Stromal cell of bone marrow (primary cell): ENCODE measurements around the gene GAS2L1.

ENCODE experiments used
- DNase-seq: peaks from one replicate; pipeline ENCODE4 v3.0.0-alpha.2; 2012; ENCODE audit warnings: low read depth

Gene GAS2L1

DNA sequence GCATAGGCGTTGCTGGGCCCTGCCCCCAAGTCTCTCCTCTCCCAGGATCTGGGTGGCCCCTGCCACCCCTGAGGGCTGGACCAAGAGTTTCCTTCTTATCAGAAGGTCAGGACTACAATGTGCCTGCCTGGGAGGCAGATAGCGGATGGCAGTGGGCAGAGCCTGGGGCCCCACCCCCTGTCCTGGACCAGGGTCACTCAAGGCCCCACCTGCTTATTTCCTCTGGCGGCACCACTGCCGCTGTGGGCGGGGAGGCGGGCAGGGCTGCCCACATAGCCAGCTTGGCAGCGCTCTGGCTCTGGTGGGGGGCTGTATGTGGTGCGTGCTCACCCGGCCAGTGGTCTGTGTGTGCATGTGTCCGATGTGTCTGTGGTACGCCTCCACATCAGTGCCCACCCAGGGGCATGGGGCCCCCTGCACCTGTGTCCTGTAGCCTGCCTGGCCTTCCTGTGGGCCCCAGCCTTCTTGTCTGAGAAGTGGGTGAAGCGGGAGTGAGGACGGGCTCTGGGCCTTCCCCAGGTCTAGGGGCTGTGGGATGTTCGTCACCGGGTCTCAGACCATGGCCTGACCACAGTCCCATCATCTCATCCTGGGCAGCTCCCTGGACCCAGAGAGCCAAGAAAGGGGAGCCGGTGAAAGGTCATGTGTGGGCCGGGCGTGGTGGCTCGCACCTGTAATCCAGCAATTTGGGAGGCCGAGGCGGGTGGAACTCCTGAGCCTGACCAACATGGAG is 3.0 kb downstream of the GAS2L1 start:
- no peak for DNase-seq

DNA sequence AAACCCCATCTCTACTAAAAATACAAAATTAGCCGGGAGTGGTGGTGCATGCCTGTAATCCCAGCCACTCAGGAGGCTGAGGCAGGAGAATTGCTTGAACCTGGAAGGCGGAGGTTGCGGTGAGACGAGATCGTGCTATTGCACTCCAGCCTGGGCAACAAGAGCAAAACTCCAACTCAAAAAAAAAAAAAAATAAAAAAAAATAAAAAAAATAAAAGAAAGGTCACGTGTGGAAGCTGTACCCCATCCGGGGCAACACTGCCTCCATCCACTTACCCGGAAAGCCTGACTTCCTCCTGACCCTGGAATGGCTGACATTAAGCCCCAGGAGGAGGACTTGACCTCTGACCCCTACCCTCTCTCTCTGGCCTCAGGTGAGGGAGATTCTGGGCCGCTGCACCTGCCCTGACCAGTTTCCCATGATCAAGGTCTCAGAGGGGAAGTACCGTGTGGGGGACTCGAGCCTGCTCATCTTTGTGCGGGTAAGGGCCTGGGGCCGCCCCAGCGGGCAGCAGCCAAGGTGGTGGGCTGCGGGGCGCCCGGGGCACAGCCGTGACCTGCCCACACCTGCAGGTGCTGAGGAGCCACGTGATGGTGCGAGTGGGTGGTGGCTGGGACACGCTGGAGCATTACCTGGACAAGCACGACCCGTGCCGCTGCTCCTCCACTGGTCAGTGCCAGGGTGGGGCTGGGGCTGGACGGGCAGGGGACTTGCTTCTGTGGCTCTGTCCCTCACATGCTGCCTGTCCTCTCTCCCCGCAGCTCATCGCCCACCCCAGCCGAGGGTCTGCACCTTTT is 3.8 kb downstream of the GAS2L1 start:
- DNase-seq, result no peak

DNA sequence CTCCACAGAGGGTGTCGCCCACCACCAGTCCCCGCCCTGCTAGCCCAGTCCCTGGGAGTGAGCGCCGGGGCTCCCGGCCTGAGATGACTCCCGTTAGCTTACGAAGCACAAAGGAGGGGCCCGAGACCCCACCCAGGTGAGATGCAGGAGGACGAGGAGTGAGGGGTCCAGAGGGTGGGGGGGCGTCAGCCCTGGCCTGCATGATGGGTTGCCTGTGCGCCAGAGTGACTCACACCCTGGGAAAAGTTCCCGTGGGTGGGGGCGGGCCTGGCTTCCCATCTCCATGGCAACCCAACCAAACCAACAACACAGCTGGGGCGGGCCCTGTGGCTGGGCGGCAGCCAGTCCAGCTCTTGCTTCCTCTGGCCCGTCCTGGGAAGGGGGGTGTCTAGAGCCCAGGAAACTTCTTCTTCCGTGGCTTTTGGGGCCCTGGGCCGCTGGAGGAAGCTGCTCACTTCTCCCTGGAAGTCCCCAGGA is 4.5 kb downstream of the GAS2L1 start:
- DNase-seq, result peak; percentile 97

DNA sequence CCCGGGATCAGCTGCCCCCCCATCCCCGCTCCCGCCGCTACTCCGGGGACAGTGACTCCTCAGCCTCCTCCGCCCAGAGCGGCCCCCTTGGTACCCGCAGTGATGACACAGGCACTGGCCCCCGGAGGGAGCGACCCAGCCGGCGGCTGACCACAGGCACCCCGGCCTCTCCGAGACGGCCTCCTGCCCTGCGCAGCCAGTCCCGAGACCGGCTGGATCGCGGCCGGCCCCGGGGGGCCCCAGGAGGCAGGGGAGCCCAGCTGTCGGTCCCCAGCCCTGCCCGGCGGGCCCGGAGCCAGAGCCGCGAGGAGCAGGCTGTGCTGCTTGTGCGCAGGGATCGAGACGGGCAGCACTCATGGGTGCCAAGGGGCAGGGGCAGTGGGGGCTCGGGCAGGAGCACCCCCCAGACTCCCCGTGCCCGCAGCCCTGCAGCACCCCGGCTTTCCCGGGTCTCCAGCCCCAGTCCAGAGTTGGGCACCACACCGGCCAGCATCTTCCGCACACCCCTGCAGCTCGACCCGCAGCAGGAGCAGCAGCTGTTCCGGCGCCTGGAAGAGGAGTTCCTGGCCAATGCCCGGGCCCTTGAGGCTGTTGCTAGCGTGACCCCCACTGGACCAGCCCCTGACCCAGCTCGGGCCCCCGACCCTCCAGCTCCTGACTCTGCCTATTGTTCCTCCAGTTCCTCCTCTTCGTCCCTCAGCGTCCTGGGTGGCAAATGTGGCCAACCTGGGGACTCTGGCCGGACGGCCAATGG is 5.2 kb downstream of the GAS2L1 start:
- no peak for DNase-seq

DNA sequence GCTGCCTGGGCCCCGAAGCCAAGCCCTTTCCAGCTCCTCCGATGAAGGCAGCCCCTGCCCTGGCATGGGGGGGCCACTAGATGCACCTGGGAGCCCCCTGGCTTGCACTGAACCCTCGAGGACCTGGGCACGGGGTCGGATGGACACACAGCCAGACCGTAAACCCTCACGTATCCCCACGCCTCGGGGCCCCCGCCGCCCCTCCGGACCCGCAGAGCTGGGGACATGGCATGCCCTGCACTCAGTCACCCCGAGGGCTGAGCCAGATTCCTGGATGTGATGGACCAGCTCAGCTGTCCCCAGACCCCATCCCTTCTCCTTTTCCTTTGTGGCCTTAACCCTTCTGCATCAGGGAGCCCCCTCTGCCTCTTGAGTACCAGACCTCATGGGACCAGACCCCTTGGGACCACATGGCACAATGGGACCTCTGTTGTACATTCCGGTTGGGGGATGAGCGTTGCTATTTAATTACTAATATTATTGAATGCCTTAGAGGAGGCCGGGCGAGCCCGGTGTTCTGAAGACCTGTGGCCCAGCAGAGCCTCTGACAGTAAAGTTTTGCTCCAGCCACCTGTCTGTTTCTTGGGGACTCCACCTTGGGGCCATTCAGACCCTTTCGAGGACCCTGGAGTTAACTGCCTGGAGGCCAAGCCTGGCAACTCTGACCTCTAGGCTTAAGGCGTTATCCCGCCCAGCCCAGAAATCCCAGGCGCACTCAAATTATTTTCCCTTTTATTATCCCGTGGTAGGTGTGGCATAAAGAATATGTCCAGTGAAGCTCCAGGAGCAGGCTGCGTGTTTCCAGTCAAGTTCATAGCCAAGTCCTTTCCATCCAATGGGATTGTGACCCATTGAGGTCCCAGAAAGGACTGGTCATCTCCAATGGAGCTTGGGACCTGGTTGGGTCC is 6.0 kb downstream of the GAS2L1 start:
- DNase-seq, result no peak

DNA sequence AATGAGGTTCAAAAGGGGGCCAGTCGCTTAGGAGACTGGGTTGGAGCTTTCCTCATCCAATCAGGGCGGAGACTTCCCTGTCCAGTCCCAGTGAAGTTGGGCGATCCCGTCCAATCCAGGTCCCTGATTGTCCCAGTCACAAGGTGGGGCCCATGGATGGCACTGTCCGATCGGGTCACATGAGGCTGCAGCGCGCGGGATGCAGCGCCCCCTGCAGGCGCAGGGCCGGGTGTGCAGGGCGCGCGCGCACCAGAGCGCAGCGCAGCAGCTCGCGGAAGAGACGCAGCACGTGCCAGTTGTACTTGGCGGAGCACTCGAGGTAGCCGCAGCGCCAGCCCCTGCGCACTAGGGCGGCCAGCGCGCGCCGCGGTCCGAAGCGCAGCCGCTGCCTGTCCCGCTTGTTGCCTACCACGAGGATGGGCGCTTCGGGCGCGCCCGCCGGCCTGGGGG is 6.7 kb downstream of the GAS2L1 start:
- no peak for DNase-seq

DNA sequence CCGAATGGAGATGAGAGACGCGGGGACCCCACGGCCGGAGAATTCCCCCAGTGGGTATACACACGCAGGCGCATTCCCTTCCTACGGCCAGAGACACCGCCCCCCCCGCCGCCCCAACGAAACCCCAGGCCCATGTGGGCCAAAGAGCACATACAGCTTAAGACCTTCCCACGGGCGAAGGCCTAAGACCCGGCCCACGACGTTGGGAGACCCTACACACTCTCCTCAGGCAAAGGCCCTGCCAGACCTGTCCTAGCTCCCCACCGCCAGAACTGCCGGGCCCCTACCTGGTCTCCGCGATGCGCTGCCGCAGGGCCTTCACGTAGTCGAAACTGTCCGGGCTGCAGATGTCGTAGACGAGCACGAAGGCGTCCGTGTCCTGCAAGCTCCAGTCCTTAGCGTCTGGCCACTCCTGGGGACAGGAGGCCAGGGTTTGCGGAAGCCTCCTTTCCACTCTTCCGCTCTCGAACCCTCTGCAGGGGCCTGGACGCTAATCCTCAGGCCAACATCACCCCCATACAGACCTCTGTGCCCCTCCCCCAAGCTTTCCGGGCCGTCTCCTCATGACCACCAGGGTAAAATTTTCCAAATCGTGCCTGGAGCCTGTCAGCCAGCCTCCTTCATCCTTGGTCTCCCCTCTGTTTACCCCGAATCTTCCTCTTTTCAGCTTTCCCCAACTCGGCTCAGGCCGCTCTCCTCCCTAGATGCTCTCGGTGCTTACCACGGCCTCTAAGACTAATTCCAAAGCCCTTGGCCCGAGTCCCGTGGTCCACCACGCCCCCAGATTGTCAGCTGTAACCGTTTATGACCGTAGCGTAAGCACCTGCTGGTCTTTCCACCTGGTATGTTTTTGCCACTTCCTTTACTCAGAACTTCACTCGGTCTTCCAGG is 7.4 kb downstream of the GAS2L1 start:
- no peak for DNase-seq

DNA sequence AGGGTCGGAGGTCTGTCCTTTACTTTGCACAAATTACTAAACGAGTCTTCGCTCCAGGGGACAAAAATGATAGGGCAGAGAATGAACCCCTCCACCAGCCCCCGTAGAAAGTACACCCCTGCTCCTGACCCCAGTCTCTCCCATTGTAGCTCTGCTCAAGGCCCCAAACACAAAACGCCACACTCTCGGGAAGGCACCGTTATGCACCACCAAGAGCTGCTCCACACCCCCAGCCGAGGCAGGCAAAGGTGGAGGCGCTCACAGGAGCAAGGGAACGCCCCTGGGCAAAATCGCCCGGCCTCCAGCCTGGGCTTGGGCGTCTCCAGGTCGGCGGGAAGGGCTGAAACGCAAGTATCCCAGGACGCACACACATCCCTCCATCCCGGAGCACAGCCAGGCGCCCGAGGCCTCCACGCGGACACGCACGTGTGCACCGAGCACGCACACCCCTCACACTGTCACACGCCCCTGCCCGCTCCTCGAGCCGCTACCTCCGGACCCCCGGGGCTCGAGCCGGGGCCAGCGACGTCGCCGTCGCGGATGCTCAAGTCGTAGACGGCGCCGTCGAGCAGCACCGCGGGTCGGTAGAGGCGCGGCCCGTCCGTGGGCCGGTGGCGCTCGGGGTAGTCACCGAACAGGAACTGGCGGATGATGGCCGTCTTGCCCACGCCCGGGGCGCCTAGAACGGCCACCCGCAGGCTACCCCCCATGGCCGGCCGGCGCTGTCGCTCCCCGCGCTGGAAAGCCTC is 8.3 kb downstream of the GAS2L1 start:
- DNase-seq, result no peak

DNA sequence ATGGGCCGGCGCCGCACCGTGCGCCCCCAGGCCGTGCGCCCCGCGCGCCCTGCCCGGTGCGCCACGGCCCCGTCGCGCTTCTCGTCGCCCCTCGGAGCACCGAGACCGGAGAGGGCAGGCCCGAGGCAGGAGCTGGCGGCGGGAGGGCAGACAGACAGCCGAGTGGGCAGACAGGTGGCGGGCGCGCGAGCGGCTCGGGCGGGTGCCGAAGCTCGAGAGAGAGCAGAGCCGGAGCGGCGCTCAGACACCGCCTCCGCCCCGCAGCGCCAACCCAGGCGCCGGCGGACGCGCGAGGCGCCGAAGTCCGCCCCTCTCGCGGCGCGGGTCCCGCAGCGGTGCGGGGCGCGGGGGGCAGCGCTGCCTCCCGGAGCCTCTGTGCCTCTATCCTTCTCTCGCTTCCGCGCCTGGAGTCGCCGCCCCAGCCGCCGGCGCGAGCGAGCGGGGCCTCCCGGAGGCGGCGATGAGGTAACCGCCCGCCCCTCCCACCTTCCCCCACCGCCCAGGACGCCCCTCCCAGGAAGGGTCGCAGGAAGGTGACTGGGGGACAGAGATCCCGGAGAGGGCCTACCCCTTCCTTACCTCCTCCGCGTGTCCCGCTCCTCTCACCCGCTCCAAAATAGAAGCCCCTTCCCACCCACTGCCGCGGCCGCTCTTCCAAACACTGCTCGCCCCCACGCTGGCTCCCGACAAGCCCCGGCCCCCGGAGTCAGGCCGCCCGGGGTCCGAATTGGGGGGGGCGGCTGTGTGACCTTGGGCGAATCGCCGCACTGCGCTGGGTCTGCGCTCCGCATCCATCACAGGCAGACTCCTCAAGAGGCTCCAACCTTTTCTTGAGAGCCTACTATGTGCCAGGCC is 9.1 kb downstream of the GAS2L1 start, which contains the start of gene RASL10A:
RASL10A (minus strand) TSS at position 412 of the 855 bp plus-strand sequence. CDS start 451 bp downstream, outside the sequence.
- no peak for DNase-seq

DNA sequence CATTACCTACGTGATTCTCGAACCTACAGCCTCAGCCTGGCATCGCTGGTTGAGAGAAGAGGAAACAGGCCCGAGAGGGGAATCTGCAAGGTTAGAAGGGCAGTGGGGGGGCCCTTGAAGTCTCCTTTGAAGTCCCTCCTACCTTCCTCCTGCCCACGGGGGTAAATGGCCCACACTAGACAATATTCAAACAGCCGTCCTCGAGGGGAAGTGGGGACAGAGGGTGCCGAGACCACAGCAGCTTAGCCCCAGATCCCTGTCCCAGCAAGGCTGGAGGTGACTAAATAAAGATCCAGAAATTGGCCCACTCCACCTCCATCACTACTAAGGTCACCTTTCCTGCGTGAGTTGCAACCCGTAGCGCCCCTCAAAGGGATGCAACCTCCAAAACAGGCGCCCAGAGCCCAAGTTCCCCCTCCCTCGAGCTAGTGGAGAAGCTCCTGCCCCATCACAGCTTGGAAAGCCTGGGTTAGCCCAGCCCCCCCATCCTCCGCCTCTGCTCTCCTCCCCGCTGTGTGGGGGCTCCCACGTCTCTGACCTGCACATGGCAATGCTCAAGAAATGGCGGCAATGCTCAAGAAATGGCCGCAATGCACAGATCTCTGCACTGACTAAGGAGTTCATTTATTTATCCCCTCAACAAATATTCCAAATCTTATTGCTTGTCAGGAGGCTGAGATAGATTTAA is 9.8 kb downstream of the GAS2L1 start:
- DNase-seq, result no peak

DNA sequence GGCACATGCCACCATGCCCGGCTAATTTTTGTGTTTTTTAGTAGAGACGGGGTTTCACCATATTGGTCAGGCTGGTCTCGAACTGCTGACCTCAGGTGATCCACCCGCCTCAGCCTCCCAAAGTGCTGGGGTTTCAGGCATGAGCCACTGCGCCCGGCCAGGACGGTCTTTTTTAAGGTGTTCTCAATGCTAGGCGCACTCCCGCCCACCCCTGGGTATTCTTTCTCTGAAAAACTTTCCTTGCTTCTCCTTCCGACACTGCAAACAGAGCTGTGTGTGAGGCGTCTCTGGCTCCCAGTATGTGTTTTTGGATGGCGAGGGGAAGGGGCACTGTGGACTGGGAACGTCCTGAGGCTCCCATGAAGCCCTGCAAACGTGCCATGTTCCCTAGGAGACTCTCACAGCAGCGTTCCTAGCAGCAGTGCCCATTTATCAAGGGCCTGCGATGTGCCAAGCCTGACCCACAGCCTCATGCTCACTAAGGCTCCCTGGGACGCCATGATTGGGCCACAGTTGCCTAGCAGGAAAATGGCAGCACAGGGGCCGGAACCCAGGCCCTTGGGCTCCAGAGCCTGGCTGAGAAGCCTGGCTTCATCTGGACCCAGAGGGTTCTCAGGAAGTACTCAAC is 11.5 kb downstream of the GAS2L1 start:
- DNase-seq, result no peak

DNA sequence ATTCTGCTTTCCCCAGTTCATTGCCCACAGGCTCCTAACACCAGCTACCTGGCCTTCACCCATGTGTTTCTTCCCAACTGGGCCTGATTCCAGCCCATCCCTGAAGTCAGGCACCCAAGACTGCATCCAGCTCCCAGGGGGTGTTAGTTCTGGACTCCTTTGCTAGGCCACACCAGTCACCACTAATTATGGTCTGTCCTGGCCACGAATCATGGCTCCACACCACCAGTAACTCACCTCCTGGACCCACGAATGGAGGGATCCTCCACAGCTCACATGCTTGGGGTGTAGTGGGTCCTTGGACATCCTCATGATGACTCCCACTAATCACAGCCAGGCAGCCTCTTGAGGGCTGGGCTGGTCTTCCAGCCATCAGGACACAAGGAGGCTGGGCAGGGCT is 12.6 kb downstream of the GAS2L1 start:
- DNase-seq, result no peak

DNA sequence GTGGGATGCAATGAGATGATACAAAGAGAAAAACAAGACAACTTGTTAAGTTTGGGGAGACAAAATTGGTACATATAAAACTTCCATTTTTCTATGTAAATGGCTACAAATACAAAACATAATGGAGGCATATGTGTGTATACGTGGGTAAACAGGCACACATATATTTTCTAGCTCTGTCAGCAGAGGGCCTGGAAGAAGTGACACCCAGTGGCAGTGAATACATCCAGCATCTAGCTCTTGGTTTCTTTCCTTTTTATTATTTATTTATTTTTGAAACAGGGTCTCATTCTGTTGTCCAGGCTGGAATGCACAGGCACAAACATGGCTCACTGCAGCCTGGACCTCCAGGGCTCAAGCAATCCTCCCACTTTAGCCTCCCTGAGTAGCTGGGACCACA is 14.1 kb downstream of the GAS2L1 start:
- DNase-seq, result no peak

DNA sequence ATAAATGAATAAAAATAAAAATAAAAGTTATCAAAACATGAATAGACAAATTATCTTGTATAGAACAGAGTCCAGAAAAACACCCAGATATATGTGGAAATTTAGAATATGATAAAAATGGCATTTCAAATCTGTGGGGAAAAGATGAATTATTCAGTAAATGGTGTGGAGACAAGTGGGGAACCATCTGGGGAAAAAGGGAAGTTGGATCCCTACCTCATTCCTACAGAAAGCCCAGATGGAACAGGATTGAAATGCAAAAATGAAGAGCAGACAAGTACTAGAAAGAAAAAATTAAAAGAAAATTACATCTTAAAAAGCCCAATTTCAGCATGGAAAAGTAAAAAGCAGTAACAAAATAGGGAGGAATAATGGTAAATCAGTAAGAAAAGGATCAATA is 17.2 kb downstream of the GAS2L1 start:
- no peak for DNase-seq

DNA sequence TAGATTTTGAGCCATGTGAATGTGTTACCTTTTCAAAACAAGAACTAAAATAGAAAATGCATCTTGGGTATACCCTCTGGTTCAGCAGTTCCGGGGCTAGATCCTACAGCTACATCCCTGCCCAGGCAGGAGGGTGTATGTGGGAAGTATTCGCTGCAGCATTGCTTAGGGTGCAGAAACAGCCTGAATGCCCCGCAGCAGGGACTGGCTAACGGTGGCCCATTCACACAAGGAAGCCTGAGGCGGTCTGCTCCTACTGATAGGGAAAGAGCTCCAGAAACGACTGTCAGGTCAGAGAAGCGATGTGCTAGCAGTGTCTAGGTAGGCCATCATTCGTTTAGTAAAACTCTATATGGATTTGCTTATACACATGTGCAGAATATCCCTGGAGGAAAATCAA is 18.9 kb downstream of the GAS2L1 start:
- DNase-seq, result no peak

DNA sequence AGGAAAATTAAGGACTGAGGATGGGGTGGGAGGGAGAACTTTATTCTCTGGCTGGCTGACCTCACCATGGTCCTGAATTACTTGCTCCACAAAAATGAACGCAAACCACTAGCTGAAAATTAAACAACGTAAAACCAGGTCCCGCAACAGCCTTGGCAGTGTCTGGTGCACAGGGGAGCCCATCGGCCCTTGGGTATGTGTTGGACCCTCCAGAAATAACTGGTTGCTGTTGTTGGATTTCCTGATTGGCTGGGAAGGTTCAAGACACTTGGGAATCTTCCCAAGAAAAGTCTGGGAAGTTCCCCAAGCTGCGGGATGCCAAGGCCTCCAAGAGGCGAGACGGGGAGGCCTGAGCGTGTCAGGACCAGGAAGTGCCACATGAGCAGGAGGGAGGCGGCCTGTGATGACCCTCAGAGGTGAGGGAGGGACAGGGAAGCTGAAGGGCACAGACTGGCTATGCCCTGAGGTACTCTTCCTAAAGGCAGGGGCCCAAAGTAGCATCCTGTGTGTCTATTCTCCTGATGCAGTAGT is 19.4 kb downstream of the GAS2L1 start:
- no peak for DNase-seq

DNA sequence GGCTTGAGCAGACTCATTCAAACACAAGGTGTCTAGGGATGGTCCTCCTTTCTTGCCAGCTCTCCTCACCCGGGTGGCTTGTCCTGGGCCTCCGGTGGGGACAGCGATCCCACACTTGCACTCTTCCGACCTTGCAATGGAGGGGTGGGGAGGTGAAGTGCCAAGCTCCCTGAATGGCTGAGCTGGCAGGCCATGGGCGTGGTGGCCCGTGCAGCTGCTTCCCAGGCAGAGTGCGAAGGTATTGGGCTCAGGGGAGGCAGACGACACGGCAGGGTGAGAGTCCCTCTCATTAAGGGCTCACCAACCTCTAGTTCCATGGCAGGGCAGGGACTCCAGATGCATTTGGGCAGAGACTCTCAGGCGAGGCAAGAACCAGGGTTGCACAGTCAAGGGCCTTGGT is 20.0 kb downstream of the GAS2L1 start:
- DNase-seq, result no peak
